ENCODE data around the gene BRPF3.

DNA sequence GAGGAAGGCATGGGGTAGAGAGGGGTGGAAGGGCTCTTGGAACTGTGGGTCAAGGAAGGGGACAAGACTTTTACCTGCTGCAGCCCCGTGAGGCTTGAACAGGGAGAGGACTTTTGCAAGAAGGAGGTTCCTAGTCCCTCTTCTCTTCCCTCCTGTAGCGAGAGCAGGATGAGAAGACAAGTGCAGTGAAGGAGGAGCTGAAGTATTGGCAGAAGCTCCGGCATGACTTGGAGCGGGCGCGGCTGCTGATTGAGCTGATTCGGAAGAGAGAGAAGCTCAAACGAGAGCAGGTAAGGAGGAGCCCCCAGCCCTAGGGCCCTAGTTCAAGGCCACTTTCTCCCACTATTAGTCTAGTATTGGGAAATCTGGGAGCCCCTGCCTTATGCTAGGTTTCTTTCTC, 10.6 kb downstream of the BRPF3 start:
- TF ChIP-seq, protein P1, sequence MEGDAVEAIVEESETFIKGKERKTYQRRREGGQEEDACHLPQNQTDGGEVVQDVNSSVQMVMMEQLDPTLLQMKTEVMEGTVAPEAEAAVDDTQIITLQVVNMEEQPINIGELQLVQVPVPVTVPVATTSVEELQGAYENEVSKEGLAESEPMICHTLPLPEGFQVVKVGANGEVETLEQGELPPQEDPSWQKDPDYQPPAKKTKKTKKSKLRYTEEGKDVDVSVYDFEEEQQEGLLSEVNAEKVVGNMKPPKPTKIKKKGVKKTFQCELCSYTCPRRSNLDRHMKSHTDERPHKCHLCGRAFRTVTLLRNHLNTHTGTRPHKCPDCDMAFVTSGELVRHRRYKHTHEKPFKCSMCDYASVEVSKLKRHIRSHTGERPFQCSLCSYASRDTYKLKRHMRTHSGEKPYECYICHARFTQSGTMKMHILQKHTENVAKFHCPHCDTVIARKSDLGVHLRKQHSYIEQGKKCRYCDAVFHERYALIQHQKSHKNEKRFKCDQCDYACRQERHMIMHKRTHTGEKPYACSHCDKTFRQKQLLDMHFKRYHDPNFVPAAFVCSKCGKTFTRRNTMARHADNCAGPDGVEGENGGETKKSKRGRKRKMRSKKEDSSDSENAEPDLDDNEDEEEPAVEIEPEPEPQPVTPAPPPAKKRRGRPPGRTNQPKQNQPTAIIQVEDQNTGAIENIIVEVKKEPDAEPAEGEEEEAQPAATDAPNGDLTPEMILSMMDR (IDR thresholded peaks at IDR 0.05; ENCODE audit: poor library complexity, severe bottlenecking) = no peak
- no peak for TF ChIP-seq RAD21 (conservative IDR thresholded peaks at IDR 0.05)
- no peak for TF ChIP-seq EZH2 (IDR thresholded peaks at IDR 0.05; ENCODE audit: borderline replicate concordance, insufficient read depth, low read length, poor library complexity, severe bottlenecking)
- no peak for TF ChIP-seq POLR2AphosphoS5 (IDR thresholded peaks at IDR 0.05)
- TF ChIP-seq, protein P2, sequence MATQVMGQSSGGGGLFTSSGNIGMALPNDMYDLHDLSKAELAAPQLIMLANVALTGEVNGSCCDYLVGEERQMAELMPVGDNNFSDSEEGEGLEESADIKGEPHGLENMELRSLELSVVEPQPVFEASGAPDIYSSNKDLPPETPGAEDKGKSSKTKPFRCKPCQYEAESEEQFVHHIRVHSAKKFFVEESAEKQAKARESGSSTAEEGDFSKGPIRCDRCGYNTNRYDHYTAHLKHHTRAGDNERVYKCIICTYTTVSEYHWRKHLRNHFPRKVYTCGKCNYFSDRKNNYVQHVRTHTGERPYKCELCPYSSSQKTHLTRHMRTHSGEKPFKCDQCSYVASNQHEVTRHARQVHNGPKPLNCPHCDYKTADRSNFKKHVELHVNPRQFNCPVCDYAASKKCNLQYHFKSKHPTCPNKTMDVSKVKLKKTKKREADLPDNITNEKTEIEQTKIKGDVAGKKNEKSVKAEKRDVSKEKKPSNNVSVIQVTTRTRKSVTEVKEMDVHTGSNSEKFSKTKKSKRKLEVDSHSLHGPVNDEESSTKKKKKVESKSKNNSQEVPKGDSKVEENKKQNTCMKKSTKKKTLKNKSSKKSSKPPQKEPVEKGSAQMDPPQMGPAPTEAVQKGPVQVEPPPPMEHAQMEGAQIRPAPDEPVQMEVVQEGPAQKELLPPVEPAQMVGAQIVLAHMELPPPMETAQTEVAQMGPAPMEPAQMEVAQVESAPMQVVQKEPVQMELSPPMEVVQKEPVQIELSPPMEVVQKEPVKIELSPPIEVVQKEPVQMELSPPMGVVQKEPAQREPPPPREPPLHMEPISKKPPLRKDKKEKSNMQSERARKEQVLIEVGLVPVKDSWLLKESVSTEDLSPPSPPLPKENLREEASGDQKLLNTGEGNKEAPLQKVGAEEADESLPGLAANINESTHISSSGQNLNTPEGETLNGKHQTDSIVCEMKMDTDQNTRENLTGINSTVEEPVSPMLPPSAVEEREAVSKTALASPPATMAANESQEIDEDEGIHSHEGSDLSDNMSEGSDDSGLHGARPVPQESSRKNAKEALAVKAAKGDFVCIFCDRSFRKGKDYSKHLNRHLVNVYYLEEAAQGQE (IDR thresholded peaks at IDR 0.05; ENCODE audit: borderline replicate concordance) = no peak
- no peak for TF ChIP-seq TAF1 (IDR thresholded peaks at IDR 0.05; ENCODE audit: low read depth)
- no peak for TF ChIP-seq EP300 (conservative IDR thresholded peaks at IDR 0.05; ENCODE audit: poor library complexity, severe bottlenecking)
- TF ChIP-seq MXI1 (conservative IDR thresholded peaks at IDR 0.05; ENCODE audit: poor library complexity, severe bottlenecking) = no peak
- TF ChIP-seq SMC3 (conservative IDR thresholded peaks at IDR 0.05; ENCODE audit: poor library complexity) = no peak
